GM12891 (cell line): ENCODE data around the gene SLCO2A1.

ENCODE experiments used
- DNase-seq: peaks from one replicate; pipeline ENCODE4 v3.0.0; 2011; ENCODE audit warnings: low spot score; ENCODE audit not compliant: insufficient read length
- FAIRE-seq: peaks from 2 replicates; lab custom pipeline; 2011; peaks lifted over from hg19 to GRCh38; lab: Jason Lieb, UNC
- PAX5 ChIP-seq: IDR thresholded peaks from 2 replicates; pipeline ENCODE4 v1.6.1; 2011; ENCODE audit warnings: low read length, moderate library complexity, mild to moderate bottlenecking; ENCODE audit not compliant: insufficient read depth, severe bottlenecking
- POLR2A ChIP-seq: IDR thresholded peaks from 2 replicates; pipeline ENCODE4 v1.6.1; 2011; ENCODE audit warnings: low read depth, low read length, control low read depth
- POLR2AphosphoS5 ChIP-seq: IDR thresholded peaks from 2 replicates; pipeline ENCODE4 v1.6.1; 2011; ENCODE audit warnings: low read depth, low read length, control low read depth
- POU2F2 ChIP-seq: IDR thresholded peaks from 2 replicates; pipeline ENCODE4 v1.6.1; 2011; ENCODE audit warnings: low read depth, mild to moderate bottlenecking, control low read depth, low read length, moderate library complexity
- SPI1 ChIP-seq: IDR thresholded peaks from 2 replicates; pipeline ENCODE4 v1.6.1; 2011; ENCODE audit warnings: low read depth, low read length, control low read depth
- TAF1 ChIP-seq: IDR thresholded peaks from 2 replicates; pipeline ENCODE4 v1.6.1; 2011; ENCODE audit warnings: low read depth, low read length, control low read depth

The SLCO2A1 gene

GRCh38 chr3:134035836-134036235, 6.1 kb upstream of the SLCO2A1 start:
- FAIRE-seq (no peak), DNase-seq (no peak)
- TF ChIP-seq POU2F2: no peak
- TF ChIP-seq TAF1: no peak
- no peak for TF ChIP-seq POLR2A
- TF ChIP-seq SPI1: no peak
- TF ChIP-seq PAX5: no peak
- TF ChIP-seq POLR2AphosphoS5: no peak

DNA sequence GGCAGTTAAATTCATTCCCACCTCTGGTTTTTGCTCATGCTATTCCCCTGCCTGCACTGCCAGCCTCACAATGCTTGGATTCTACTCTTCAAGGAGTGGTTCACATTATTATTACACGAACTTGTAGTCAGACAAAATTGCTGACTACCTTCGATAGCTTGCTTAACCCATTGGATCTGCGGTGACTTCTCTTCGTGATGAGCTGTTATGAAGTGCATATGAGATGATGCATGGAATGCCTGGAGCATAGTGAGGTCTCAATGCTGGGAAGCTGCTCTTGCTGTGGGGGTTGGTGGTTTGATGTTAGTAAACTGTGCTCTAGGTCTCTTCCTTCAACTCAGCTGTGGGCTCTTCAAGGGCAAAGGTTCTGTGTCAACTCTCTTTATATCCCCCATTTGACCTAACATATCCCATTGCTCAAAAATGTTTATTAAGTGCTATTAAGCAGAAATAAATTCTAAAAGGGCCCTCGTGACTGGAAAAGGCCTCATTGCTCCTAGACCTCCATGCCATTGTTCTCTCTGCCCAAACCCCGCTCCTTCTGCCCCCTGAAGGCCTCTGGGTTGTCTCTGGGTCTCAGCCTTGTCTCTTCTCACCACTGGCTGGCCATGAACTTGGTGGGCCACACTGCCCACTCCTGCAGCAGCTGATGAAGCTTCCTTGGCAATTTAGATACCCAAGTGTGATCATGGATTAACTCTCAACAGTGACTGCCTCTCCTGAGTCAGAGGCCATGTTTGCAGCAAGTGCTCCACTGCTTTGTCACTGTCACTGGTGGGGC, 4.5 kb upstream of the SLCO2A1 start:
- DNase-seq (no peak), FAIRE-seq (no peak)
- TF ChIP-seq POLR2A: no peak
- no peak for TF ChIP-seq POU2F2
- no peak for TF ChIP-seq TAF1
- TF ChIP-seq PAX5: no peak
- no peak for TF ChIP-seq POLR2AphosphoS5
- no peak for TF ChIP-seq SPI1

DNA sequence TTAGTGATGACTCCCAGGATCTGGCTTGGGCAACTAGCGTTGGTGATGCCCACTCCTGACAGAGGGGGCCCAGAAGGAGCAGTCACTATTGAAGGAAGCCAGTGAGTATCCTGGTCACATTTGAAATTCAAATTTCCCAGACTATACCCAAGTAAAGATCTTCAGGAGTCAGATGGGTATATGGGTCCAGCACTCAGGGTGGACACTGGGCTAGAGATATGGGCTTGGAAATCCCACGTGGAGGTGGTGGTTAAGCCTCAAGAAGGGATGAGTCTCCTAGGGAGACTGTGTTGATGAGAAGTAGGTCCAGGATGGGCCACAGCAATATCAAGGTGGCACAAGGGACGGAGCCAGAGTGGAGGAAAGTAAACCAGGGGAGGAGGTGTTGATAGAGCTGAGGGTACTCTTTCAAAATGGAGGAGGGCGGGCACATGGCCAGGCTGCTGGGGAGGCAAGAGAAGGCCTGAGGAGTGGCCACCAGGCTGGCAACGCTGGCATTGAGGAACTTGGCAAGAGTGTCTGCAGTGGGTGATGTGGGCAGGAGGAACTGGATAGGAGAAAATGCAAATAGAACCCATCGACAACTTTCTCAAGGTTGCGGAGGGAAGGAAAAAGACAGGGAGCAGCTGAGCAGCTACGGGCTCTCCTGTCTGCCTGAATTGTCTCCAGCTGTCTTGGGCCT, 3.7 kb upstream of the SLCO2A1 start:
- FAIRE-seq: no peak
- TF ChIP-seq POU2F2 (no peak), POLR2A (no peak), TAF1 (no peak), SPI1 (no peak), POLR2AphosphoS5 (no peak), PAX5 (no peak)

GRCh38 chr3:134031348-134031915, 1.7 kb upstream of the SLCO2A1 start:
- no peak for FAIRE-seq
- no peak for TF ChIP-seq TAF1
- TF ChIP-seq PAX5: no peak
- no peak for TF ChIP-seq POLR2AphosphoS5
- no peak for TF ChIP-seq SPI1
- no peak for TF ChIP-seq POLR2A
- TF ChIP-seq POU2F2: no peak
- no peak for DNase-seq

More for the DNA sequence above, 3.7 kb upstream of the SLCO2A1 start:
- no peak for DNase-seq

GRCh38 chr3:134030379-134031347, 938 bp upstream of the SLCO2A1 start:
- DNase-seq (no peak), FAIRE-seq (no peak)
- no peak for TF ChIP-seq POLR2AphosphoS5
- TF ChIP-seq TAF1: no peak
- TF ChIP-seq POLR2A: no peak
- no peak for TF ChIP-seq SPI1
- no peak for TF ChIP-seq PAX5
- no peak for TF ChIP-seq POU2F2

DNA sequence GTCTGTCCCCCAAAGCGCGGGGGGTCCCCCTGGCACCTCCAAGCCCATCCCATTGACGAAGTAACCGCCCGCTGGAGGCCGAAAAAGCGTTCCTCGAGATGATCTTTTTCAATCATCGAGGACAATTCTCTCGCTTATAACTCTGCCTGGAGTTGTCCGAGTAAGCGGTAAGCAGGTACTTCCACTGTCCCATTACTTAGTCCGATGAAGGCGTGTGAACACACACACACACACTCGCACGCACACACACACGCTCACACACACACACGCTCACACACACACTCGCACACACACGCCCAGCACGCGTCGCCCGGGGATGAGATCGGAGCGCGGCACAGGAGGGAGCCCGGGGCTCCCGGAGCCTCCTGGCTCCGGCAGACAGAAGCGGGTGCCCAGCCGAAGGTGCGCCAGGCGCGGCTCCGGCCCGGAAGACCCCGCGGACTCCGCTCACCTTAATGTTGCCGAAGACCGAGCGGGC, 430 bp downstream of the SLCO2A1 start:
- TF ChIP-seq SPI1: no peak
- no peak for TF ChIP-seq POU2F2
- TF ChIP-seq POLR2AphosphoS5: no peak
- no peak for TF ChIP-seq TAF1
- no peak for TF ChIP-seq POLR2A
- TF ChIP-seq PAX5: no peak
- FAIRE-seq: no peak
- peak; percentile 25 for DNase-seq

- FAIRE-seq: no peak
These were observed 1.1 kb downstream of the SLCO2A1 start for GRCh38 chr3:134028486-134029255.

GRCh38 chr3:134027631-134028030, 2.1 kb downstream of the SLCO2A1 start:
- DNase-seq: no peak
- TF ChIP-seq SPI1: no peak
- no peak for TF ChIP-seq TAF1
- TF ChIP-seq POU2F2: no peak
- no peak for TF ChIP-seq PAX5
- no peak for TF ChIP-seq POLR2A
- no peak for TF ChIP-seq POLR2AphosphoS5
- no peak for FAIRE-seq

More at GRCh38 chr3:134028486-134029255, 1.1 kb downstream of the SLCO2A1 start:
- DNase-seq: no peak
- no peak for TF ChIP-seq POU2F2
- TF ChIP-seq SPI1: no peak
- TF ChIP-seq POLR2A: no peak
- no peak for TF ChIP-seq POLR2AphosphoS5
- TF ChIP-seq TAF1: no peak
- TF ChIP-seq PAX5: no peak
